Left ventricle myocardium inferior (tissue), 1 donor: ENCODE data around the gene CPNE4. TPM values are rescaled to one million over a fixed set of nuclear protein-coding genes. Genes with fewer than 3 reads are reported as not detected.

Experiments
- DNase-seq: peaks from one replicate; pipeline ENCODE4 v3.0.0-alpha.2; 2020
- H3K27ac ChIP-seq: fragments of 200-600 bp; replicated peaks from 2 replicates; pipeline ENCODE4 v1.8.0; 2021
- H3K27me3 ChIP-seq: fragments of 200-600 bp; 2 replicates; pipeline ENCODE4 v1.8.0; 2021; ENCODE audit warnings: low read depth
- H3K36me3 ChIP-seq: fragments of 200-600 bp; 2 replicates; pipeline ENCODE4 v1.8.0; 2021
- H3K4me1 ChIP-seq: fragments of 200-600 bp; 2 replicates; pipeline ENCODE4 v1.8.0; 2021
- H3K4me3 ChIP-seq: fragments of 200-600 bp; 2 replicates; pipeline ENCODE4 v1.8.0; 2021; ENCODE audit warnings: mild to moderate bottlenecking, moderate library complexity
- H3K9me3 ChIP-seq: fragments of 200-600 bp; replicated peaks from 2 replicates; pipeline ENCODE4 v1.8.0; 2021
- intact Hi-C: fragments of 100-400 bp; cut with micrococcal nuclease; formaldehyde crosslinking; loops from one replicate; pipeline ENCODE4 v1.11.0; 2022
- total RNA-seq: library from RNA; stranded (reverse); fragmentation: NEBNext Ultra II Directional; extraction: Animal tissue kit (Norgen Biotek cat#: 25700); gene quantifications from one replicate; pipeline ENCODE4 v1.2.1, GENCODE V29; 2021
- TF ChIP-seq, protein P1 (sequence below): fragments of 200-600 bp; IDR thresholded peaks from 2 replicates; pipeline ENCODE4 v1.8.0; 2021; ENCODE audit warnings: antibody characterized with exemption, mild to moderate bottlenecking, borderline replicate concordance
- donor health status: DM: no; HTN: yes; CAD: no; lungs with severe emphysema.

CPNE4 gene
- total RNA-seq, 1 donor from 2014 or later: 17.9 TPM

GRCh38 chr3:131582438-131582837 lies 452.4 kb downstream of the CPNE4 start:
- Histone ChIP-seq H3K9me3 (no peaks in the 10 kb centered on the region), H3K4me1 (peaks cover 4% of the 10 kb centered on the region), H3K36me3 (no peaks in the 10 kb centered on the region), H3K27ac (no peak overlapping the region), H3K4me3 (no peak overlapping the region), H3K27me3 (no peaks in the 10 kb centered on the region)
- intact Hi-C loops: no loop called here
- no peak for DNase-seq
- TF ChIP-seq, protein P1, sequence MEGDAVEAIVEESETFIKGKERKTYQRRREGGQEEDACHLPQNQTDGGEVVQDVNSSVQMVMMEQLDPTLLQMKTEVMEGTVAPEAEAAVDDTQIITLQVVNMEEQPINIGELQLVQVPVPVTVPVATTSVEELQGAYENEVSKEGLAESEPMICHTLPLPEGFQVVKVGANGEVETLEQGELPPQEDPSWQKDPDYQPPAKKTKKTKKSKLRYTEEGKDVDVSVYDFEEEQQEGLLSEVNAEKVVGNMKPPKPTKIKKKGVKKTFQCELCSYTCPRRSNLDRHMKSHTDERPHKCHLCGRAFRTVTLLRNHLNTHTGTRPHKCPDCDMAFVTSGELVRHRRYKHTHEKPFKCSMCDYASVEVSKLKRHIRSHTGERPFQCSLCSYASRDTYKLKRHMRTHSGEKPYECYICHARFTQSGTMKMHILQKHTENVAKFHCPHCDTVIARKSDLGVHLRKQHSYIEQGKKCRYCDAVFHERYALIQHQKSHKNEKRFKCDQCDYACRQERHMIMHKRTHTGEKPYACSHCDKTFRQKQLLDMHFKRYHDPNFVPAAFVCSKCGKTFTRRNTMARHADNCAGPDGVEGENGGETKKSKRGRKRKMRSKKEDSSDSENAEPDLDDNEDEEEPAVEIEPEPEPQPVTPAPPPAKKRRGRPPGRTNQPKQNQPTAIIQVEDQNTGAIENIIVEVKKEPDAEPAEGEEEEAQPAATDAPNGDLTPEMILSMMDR: no peak

- H3K36me3 ChIP-seq: no peaks in the 10 kb centered on the region
- intact Hi-C loops: no loop called here
Measured at GRCh38 chr3:131568460-131568859, 466.4 kb downstream of the CPNE4 start.

GRCh38 chr3:131564812-131565211 lies 470.0 kb downstream of the CPNE4 start:
- H3K27me3 ChIP-seq: no peaks in the 10 kb centered on the region
- no peak overlapping the region for H3K27ac ChIP-seq
- TF ChIP-seq, protein P1: no peak
- H3K36me3 ChIP-seq: no peaks in the 10 kb centered on the region
- H3K4me1 ChIP-seq: no peaks in the 10 kb centered on the region
- no peaks in the 10 kb centered on the region for H3K9me3 ChIP-seq
- intact Hi-C loops: no loop called here
- DNase-seq: no peak
- no peak overlapping the region for H3K4me3 ChIP-seq

More at GRCh38 chr3:131568460-131568859, 466.4 kb downstream of the CPNE4 start:
- Histone ChIP-seq H3K4me1 (no peaks in the 10 kb centered on the region), H3K9me3 (no peaks in the 10 kb centered on the region), H3K4me3 (no peak overlapping the region), H3K27me3 (no peaks in the 10 kb centered on the region), H3K27ac (no peak overlapping the region)
- TF ChIP-seq, protein P1: no peak
- no peak for DNase-seq

- H3K27ac ChIP-seq: no peak overlapping the region
- H3K4me3 ChIP-seq: no peak overlapping the region
- H3K27me3 ChIP-seq: no peaks in the 10 kb centered on the region
- H3K9me3 ChIP-seq: no peaks in the 10 kb centered on the region
- DNase-seq: no peak
- H3K36me3 ChIP-seq: no peaks in the 10 kb centered on the region
- no peaks in the 10 kb centered on the region for H3K4me1 ChIP-seq
- TF ChIP-seq, protein P1: no peak
- intact Hi-C loops: no loop called here
Measured at GRCh38 chr3:131561511-131561910, 473.3 kb downstream of the CPNE4 start.

DNA sequence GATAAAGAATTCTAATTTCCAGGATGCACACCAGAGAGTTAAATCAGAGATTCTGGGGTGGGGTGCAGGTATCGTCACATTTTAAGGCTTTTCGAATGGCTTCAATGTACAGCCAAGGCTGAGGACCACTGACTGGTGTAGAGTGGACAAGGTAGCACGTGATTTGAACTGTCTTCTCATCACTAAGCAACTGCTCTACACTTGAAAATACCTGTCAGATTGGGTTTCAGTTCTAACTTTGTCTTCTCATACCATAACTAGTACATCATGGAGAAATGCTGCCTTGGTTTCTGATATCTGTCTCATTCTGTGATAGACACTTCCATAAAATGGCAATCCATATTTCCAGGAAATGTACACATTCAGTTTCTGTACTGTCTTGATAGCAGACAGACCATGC lies 474.0 kb downstream of the CPNE4 start:
- intact Hi-C loops: no loop called here
- Histone ChIP-seq H3K4me3 (no peak overlapping the region), H3K27me3 (no peaks in the 10 kb centered on the region), H3K27ac (no peak overlapping the region), H3K36me3 (no peaks in the 10 kb centered on the region), H3K4me1 (no peaks in the 10 kb centered on the region), H3K9me3 (no peaks in the 10 kb centered on the region)
- TF ChIP-seq, protein P1: no peak
- no peak for DNase-seq

GRCh38 chr3:131555456-131555855 lies 479.4 kb downstream of the CPNE4 start:
- no peaks in the 10 kb centered on the region for H3K9me3 ChIP-seq
- H3K4me3 ChIP-seq: no peak overlapping the region
- no peaks in the 10 kb centered on the region for H3K4me1 ChIP-seq
- H3K36me3 ChIP-seq: no peaks in the 10 kb centered on the region
- no peaks in the 10 kb centered on the region for H3K27me3 ChIP-seq
- no peak overlapping the region for H3K27ac ChIP-seq
- TF ChIP-seq, protein P1: no peak
- intact Hi-C loops: no loop called here
- DNase-seq: no peak
